MM.1S (cell line): ENCODE measurements around the gene ENO4.

ENCODE experiments used
- CTCF ChIP-seq: fragments of 300-600 bp; sonication (generic); IDR thresholded peaks from 2 replicates; pipeline ENCODE4 v1.5.1; 2016; ENCODE audit warnings: antibody characterized with exemption, low read length, mixed read lengths
- EZH2 ChIP-seq: fragments of 300-600 bp; sonication (generic); optimal IDR thresholded peaks from 2 replicates; pipeline ENCODE3; 2017; ENCODE audit warnings: low read depth, mild to moderate bottlenecking, antibody characterized with exemption, low read length, mixed read lengths
- EZH2phosphoT487 ChIP-seq: fragments of 300-600 bp; sonication (generic); IDR thresholded peaks from 2 replicates; pipeline ENCODE4 v1.6.1; 2018; ENCODE audit warnings: antibody characterized with exemption, low read length

GRCh38 chr10:116840389-116841075 is 8.8 kb upstream of the ENO4 start:
- TF ChIP-seq CTCF (no peak), EZH2 (no peak), EZH2phosphoT487 (no peak)
